Left forelimb (tissue), 1 donor: Measurements from ENCODE around the gene LOX.
"Not testable (repeated sequence)": the region's sequence is repeated elsewhere in the genome, so short reads cannot be mapped to it uniquely, and the experiment has no call there.

ENCODE experiments used
- DNase-seq: peaks from one replicate; pipeline ENCODE4 v3.0.0-alpha.2; 2018; ENCODE audit warnings: low spot score

Gene LOX

GRCh38 chr5:122097391-122097790 is 19.3 kb upstream of the LOX start:
- DNase-seq, result no peak

- no peak for DNase-seq
Measured at GRCh38 chr5:122095158-122095557, 17.1 kb upstream of the LOX start.

- DNase-seq, result not testable (repeated sequence)
Measured at GRCh38 chr5:122094251-122094650, 16.2 kb upstream of the LOX start.

- DNase-seq, result no peak
Measured at GRCh38 chr5:122093415-122094180, 15.5 kb upstream of the LOX start.

- no peak for DNase-seq
Measured at GRCh38 chr5:122091936-122092600, 14.0 kb upstream of the LOX start.

- DNase-seq, result no peak
Measured at GRCh38 chr5:122089096-122090013, 11.3 kb upstream of the LOX start.

GRCh38 chr5:122085041-122085440 is 7.0 kb upstream of the LOX start:
- DNase-seq, result no peak

- no peak for DNase-seq
Measured at GRCh38 chr5:122083535-122083934, 5.5 kb upstream of the LOX start.

- no peak for DNase-seq
Measured at GRCh38 chr5:122081541-122081940, 3.5 kb upstream of the LOX start.

- DNase-seq, result peak; percentile 75
Measured at GRCh38 chr5:122077366-122078115, 518 bp downstream of the LOX start.

GRCh38 chr5:122076669-122077365 is 1.2 kb downstream of the LOX start:
- DNase-seq, result peak; percentile 86

- DNase-seq, result no peak
Measured at GRCh38 chr5:122076050-122076461, 2.0 kb downstream of the LOX start.

GRCh38 chr5:122073864-122074263 is 4.2 kb downstream of the LOX start:
- DNase-seq, result no peak

- no peak for DNase-seq
Measured at GRCh38 chr5:122073018-122073417, 5.0 kb downstream of the LOX start.

- DNase-seq, result no peak
Measured at GRCh38 chr5:122067390-122067789, 10.7 kb downstream of the LOX start.

- DNase-seq, result no peak
Measured at GRCh38 chr5:122064992-122065391, 13.1 kb downstream of the LOX start.

GRCh38 chr5:122063836-122064235 is 14.2 kb downstream of the LOX start:
- DNase-seq, result no peak

- no peak for DNase-seq
Measured at GRCh38 chr5:122062205-122062604, 15.9 kb downstream of the LOX start.

GRCh38 chr5:122056913-122057312 is 21.1 kb downstream of the LOX start:
- no peak for DNase-seq

- DNase-seq, result no peak
Measured at GRCh38 chr5:122054266-122054665, 23.8 kb downstream of the LOX start.
